SK-N-SH treated with all-trans-retinoic acid at 6 μM for 48 hours (cell line): ENCODE results near the gene FREM2.

Source experiments
- ATAC-seq: fragments of 200-7000 bp; cut with Tn5 transposase; 3 replicates; pipeline ENCODE4 v1.9.1; 2020; ENCODE audit warnings: mild to moderate bottlenecking, moderate library complexity
- ARNTL ChIP-seq: fragments of 450-650 bp; formaldehyde crosslinking; IDR thresholded peaks from 2 replicates; pipeline ENCODE4 v1.5.0; 2020; ENCODE audit warnings: low read depth, mild to moderate bottlenecking, moderate library complexity, borderline replicate concordance
- BACH2 ChIP-seq: fragments of 250-450 bp; sonication (Bioruptor Pico); IDR thresholded peaks from 2 replicates; pipeline ENCODE4 v1.9.0; 2021; ENCODE audit warnings: mild to moderate bottlenecking, borderline replicate concordance
- CREB5 ChIP-seq: fragments of 250-450 bp; sonication (Bioruptor Pico); IDR thresholded peaks from 2 replicates; pipeline ENCODE4 v1.5.1; 2020; ENCODE audit warnings: low read depth, mild to moderate bottlenecking, moderate library complexity
- CSDC2 ChIP-seq: fragments of 250-450 bp; sonication (Bioruptor Pico); IDR thresholded peaks from 2 replicates; pipeline ENCODE4 v1.5.0; 2020; ENCODE audit warnings: mild to moderate bottlenecking, moderate library complexity
- CSRNP3 ChIP-seq: fragments of 250-450 bp; sonication (Bioruptor Pico); IDR thresholded peaks from 2 replicates; pipeline ENCODE4 v1.5.1; 2021; ENCODE audit warnings: mild to moderate bottlenecking, moderate library complexity
- GLIS3 ChIP-seq: fragments of 250-450 bp; sonication (Bioruptor Pico); IDR thresholded peaks from 2 replicates; pipeline ENCODE4 v1.5.0; 2020; ENCODE audit warnings: mild to moderate bottlenecking, moderate library complexity
- ISL1 ChIP-seq: fragments of 250-450 bp; sonication (Bioruptor Pico); IDR thresholded peaks from 2 replicates; pipeline ENCODE4 v2.1.2; 2022; ENCODE audit warnings: mild to moderate bottlenecking, moderate library complexity
- OSR1 ChIP-seq: fragments of 250-450 bp; sonication (Bioruptor Pico); IDR thresholded peaks from 2 replicates; pipeline ENCODE4 v1.8.0; 2022; ENCODE audit warnings: moderate library complexity, mild to moderate bottlenecking, inconsistent platforms
- PATZ1 ChIP-seq: fragments of 250-450 bp; sonication (Bioruptor Pico); IDR thresholded peaks from 2 replicates; pipeline ENCODE4 v1.8.0; 2020; ENCODE audit warnings: mild to moderate bottlenecking, moderate library complexity, borderline replicate concordance
- POU6F1 ChIP-seq: fragments of 250-450 bp; sonication (Bioruptor Pico); IDR thresholded peaks from 2 replicates; pipeline ENCODE4 v1.8.0; 2021; ENCODE audit warnings: low read depth, mild to moderate bottlenecking, moderate library complexity, borderline replicate concordance
- PPARA ChIP-seq: fragments of 250-450 bp; sonication (Bioruptor Pico); IDR thresholded peaks from 2 replicates; pipeline ENCODE4 v1.5.0; 2020; ENCODE audit warnings: mild to moderate bottlenecking, borderline replicate concordance
- RARB ChIP-seq: fragments of 250-450 bp; sonication (Bioruptor Pico); IDR thresholded peaks from 2 replicates; pipeline ENCODE4 v1.8.0; 2021; ENCODE audit warnings: mild to moderate bottlenecking, moderate library complexity
- TCF4 ChIP-seq: fragments of 250-450 bp; sonication (Bioruptor Pico); IDR thresholded peaks from 2 replicates; pipeline ENCODE4 v1.8.0; 2021; ENCODE audit warnings: mild to moderate bottlenecking, moderate library complexity, borderline replicate concordance
- TSHZ2 ChIP-seq: fragments of 250-450 bp; sonication (Bioruptor Pico); IDR thresholded peaks from 2 replicates; pipeline ENCODE4 v1.5.0; 2020; ENCODE audit warnings: mild to moderate bottlenecking, moderate library complexity
- ZFP3 ChIP-seq: fragments of 250-450 bp; sonication (Bioruptor Pico); IDR thresholded peaks from 2 replicates; pipeline ENCODE4 v1.5.0; 2020; ENCODE audit warnings: mild to moderate bottlenecking, moderate library complexity
- ZFP30 ChIP-seq: fragments of 450-650 bp; formaldehyde crosslinking; IDR thresholded peaks from 2 replicates; pipeline ENCODE4 v1.5.0; 2022; ENCODE audit warnings: mild to moderate bottlenecking, moderate library complexity
- ZNF565 ChIP-seq: fragments of 450-650 bp; formaldehyde crosslinking; conservative IDR thresholded peaks from 2 replicates; pipeline ENCODE4 v1.5.0; 2020; ENCODE audit warnings: low read depth, mild to moderate bottlenecking, moderate library complexity
- ZNF8 ChIP-seq: fragments of 450-650 bp; formaldehyde crosslinking; IDR thresholded peaks from 2 replicates; pipeline ENCODE4 v1.5.0; 2020; ENCODE audit warnings: mild to moderate bottlenecking, moderate library complexity

FREM2 gene

GRCh38 chr13:38803531-38803930 is 116.7 kb downstream of the FREM2 start:
- TF ChIP-seq ZNF8 (CRISPR knock-in tag) = no peak
- TF ChIP-seq ZFP3 (CRISPR knock-in tag) = no peak
- TF ChIP-seq BACH2 = no peak
- TF ChIP-seq ZFP30 (CRISPR knock-in tag) = no peak
- TF ChIP-seq GLIS3 (CRISPR knock-in tag) = no peak
- no peak for TF ChIP-seq OSR1 (CRISPR knock-in tag)
- TF ChIP-seq CREB5 (CRISPR knock-in tag) = no peak
- no peak for TF ChIP-seq TSHZ2
- TF ChIP-seq PPARA (CRISPR knock-in tag) = no peak
- no peak for TF ChIP-seq ISL1 (CRISPR knock-in tag)
- TF ChIP-seq CSRNP3 (CRISPR knock-in tag) = no peak
- no peak for ATAC-seq

GRCh38 chr13:38804061-38804460 is 117.2 kb downstream of the FREM2 start:
- TF ChIP-seq BACH2 (no peak), TSHZ2 (no peak), POU6F1 (CRISPR knock-in tag) (no peak), TCF4 (CRISPR knock-in tag) (no peak), CSDC2 (CRISPR knock-in tag) (no peak), ZNF565 (CRISPR knock-in tag) (no peak), ZFP30 (CRISPR knock-in tag) (no peak), ZNF8 (CRISPR knock-in tag) (no peak), GLIS3 (CRISPR knock-in tag) (no peak), ARNTL (CRISPR knock-in tag) (no peak), CREB5 (CRISPR knock-in tag) (no peak), ISL1 (CRISPR knock-in tag) (no peak), RARB (no peak), PPARA (CRISPR knock-in tag) (no peak), OSR1 (CRISPR knock-in tag) (no peak)
- no peak for ATAC-seq

GRCh38 chr13:38804536-38804935 is 117.7 kb downstream of the FREM2 start:
- no peak for ATAC-seq
- TF ChIP-seq TSHZ2 = no peak
- no peak for TF ChIP-seq GLIS3 (CRISPR knock-in tag)
- TF ChIP-seq RARB = no peak
- no peak for TF ChIP-seq CSRNP3 (CRISPR knock-in tag)
- TF ChIP-seq PATZ1 (CRISPR knock-in tag) = no peak
- TF ChIP-seq ISL1 (CRISPR knock-in tag) = no peak
